BE2C (cell line): ENCODE measurements around the gene ATG12.

Experiments
- DNase-seq: peaks from one replicate; pipeline ENCODE4 v3.0.0-alpha.2; 2020
- H3K27me3 ChIP-seq: fragments of 250-450 bp; sonication (Bioruptor Pico); 2 replicates; pipeline ENCODE4 v1.5.1; 2020; ENCODE audit warnings: mild to moderate bottlenecking
- H3K36me3 ChIP-seq: fragments of 250-450 bp; sonication (Bioruptor Pico); 2 replicates; pipeline ENCODE4 v1.5.1; 2020; ENCODE audit warnings: mild to moderate bottlenecking
- H3K4me1 ChIP-seq: fragments of 250-450 bp; sonication (Bioruptor Pico); 2 replicates; pipeline ENCODE4 v1.5.1; 2020
- H3K4me3 ChIP-seq: 2 replicates; pipeline ENCODE4 v1.5.1; 2011; ENCODE audit warnings: low read depth, low read length
- H3K9me3 ChIP-seq: fragments of 250-450 bp; sonication (Bioruptor Pico); 2 replicates; pipeline ENCODE4 v1.5.1; 2020
- TF ChIP-seq, protein P1 (sequence below): IDR thresholded peaks from 2 replicates; pipeline ENCODE4 v1.5.1; 2012; ENCODE audit warnings: mild to moderate bottlenecking, low read depth, low read length

The ATG12 gene

DNA sequence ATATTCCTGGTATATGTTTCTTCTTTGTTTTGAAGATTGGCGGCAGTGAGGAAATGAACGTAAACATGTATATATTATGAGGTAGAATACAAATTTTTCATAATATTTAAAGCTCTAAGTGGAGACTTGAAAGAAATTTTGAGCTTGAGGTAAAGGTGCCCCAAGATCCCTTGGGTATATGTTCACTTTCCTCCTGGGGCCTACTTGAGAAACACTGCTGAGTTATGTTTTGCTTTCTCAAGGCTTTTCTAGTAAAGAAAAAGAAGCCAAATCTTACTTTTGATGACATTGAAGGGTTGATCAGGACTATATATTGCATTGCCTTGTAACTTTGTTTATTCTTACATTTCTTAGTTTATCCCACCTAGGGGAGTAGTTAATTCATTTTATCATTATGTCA, 31.1 kb upstream of the ATG12 start:
- no peaks in the 10 kb centered on the region for H3K27me3 ChIP-seq
- no peak overlapping the region for H3K4me3 ChIP-seq
- no peaks in the 10 kb centered on the region for H3K9me3 ChIP-seq
- no peak for DNase-seq
- H3K4me1 ChIP-seq, result no peaks in the 10 kb centered on the region
- TF ChIP-seq, protein P1, sequence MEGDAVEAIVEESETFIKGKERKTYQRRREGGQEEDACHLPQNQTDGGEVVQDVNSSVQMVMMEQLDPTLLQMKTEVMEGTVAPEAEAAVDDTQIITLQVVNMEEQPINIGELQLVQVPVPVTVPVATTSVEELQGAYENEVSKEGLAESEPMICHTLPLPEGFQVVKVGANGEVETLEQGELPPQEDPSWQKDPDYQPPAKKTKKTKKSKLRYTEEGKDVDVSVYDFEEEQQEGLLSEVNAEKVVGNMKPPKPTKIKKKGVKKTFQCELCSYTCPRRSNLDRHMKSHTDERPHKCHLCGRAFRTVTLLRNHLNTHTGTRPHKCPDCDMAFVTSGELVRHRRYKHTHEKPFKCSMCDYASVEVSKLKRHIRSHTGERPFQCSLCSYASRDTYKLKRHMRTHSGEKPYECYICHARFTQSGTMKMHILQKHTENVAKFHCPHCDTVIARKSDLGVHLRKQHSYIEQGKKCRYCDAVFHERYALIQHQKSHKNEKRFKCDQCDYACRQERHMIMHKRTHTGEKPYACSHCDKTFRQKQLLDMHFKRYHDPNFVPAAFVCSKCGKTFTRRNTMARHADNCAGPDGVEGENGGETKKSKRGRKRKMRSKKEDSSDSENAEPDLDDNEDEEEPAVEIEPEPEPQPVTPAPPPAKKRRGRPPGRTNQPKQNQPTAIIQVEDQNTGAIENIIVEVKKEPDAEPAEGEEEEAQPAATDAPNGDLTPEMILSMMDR, result no peak
- H3K36me3 ChIP-seq, result no peaks in the 10 kb centered on the region

DNA sequence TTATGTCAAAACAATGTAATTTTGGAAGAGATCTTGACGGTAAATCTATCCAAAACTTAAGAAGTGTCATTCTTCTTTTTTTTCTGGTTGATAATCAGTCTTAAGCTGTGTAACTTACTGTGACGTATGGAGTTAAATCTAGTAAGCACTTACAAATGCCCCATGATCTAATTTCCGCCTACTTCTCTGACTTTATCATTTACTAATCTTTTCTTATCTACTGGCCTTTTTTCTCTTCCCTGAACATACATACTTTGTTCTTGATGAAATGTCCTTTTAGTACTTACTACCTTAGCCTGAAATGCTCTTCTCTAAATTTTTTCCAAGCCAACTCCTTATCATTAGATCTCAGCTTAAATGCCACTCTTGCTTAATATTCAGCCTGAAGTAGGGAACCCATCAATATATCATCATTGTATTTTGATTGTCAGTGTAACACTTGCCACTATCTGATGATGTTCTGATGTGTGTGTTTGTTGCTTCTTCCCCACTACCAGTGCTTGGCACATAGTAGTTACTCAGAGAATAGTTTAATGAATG, 28.0 kb upstream of the ATG12 start:
- Histone ChIP-seq H3K4me1 (no peaks in the 10 kb centered on the region), H3K27me3 (no peaks in the 10 kb centered on the region), H3K36me3 (no peaks in the 10 kb centered on the region), H3K4me3 (no peak overlapping the region), H3K9me3 (no peaks in the 10 kb centered on the region)
- TF ChIP-seq, protein P1, result no peak
- DNase-seq, result no peak

DNA sequence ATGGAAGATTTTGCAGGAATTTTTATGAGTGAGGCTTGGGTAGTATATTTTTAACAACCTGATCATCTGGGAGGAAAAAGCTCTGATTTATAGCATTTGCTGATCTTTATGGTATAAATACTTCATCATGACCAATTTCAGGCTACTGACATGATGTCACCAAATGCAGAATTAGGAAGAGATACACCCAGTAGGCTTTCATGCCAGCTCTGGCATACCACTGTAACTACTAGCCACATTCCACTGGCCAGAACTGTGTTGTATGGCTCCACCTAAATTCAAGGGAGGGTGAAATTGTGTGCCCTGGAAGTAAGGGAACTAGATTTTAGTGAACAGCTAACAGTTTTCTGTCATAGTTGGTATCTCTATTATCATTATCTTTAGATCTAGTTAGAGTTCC, 18.0 kb upstream of the ATG12 start:
- no peaks in the 10 kb centered on the region for H3K4me1 ChIP-seq

DNA sequence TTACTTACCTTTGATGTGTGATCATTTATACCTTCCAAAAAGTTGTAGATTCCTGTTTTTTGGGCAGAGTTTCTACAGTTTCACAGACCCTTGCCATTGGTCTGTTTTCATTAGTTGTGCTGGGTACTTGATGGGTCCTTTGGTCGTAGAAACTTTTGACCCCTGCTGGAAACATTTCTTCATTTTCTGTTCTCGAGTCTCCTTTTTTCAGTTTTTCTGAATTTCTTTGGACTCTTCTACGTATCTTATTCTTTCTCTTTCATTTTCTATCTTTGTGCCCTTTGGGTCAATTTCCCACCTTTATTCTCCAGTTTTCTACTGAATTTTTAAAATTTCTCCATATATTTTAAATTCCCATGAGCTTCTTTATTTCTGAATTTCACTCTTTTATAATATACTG, 17.0 kb upstream of the ATG12 start:
- no peak overlapping the region for H3K4me3 ChIP-seq
- H3K9me3 ChIP-seq, result no peaks in the 10 kb centered on the region
- no peaks in the 10 kb centered on the region for H3K4me1 ChIP-seq
- H3K27me3 ChIP-seq, result no peaks in the 10 kb centered on the region
- no peak for DNase-seq
- H3K36me3 ChIP-seq, result no peaks in the 10 kb centered on the region
- TF ChIP-seq, protein P1, result no peak

More for the DNA sequence above, 18.0 kb upstream of the ATG12 start:
- H3K9me3 ChIP-seq, result no peaks in the 10 kb centered on the region
- no peak overlapping the region for H3K4me3 ChIP-seq
- no peaks in the 10 kb centered on the region for H3K27me3 ChIP-seq
- no peaks in the 10 kb centered on the region for H3K36me3 ChIP-seq
- no peak for DNase-seq
- TF ChIP-seq, protein P1, result no peak

DNA sequence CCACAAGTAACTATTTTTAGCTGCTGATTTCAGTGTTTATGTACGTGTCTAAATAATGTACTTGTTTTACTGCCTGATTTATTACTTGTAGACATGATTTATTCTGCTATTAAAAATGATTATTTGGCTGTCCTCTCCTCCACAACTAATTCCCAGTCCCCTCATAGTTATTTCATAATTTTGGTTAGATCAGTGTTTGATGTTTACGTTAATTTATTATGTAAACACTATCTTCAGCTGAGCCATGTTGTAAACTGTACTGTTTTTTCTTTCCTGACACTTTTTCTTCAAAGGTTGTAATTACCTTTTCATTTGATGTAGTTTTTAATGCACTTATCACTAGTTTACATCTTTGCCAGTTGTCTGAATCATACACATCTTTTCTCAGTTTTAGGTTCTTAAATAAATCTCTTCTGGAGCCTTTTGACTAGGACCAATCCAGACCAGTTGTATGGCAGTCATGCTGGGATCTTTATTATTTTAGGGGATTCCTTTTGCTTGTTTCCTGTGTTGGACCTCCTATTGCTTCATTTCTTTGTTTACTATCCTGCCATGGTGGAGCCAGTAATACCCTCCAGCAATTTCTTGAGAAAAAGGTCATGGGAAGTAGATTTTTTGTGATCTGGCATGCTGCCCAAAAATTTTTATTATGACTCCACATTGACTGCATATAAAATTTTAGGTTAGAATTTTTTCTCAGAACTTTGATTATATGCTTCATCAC, 16.4 kb upstream of the ATG12 start:
- no peak for DNase-seq
- TF ChIP-seq, protein P1, result no peak
- Histone ChIP-seq H3K4me3 (no peak overlapping the region), H3K36me3 (no peaks in the 10 kb centered on the region), H3K4me1 (no peaks in the 10 kb centered on the region), H3K9me3 (no peaks in the 10 kb centered on the region), H3K27me3 (no peaks in the 10 kb centered on the region)

DNA sequence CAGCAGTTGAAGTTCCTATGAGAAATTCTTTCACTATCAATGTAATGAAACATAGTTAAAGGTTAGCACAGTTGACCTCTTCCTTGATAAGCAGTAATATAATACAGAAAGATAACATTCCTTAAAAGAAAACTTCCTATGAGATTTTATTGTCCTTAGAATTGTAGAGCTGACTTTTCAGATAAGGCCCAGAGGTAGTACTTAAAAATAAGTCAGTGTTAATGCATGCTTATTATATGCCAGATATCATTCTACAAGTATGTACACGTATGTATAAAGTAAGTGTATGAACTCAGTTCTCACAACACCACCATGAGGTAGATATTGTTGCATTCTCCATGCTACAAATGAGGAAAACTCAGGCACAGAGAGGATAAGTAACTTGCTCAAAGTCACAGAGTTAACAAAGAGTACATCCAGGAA, 15.7 kb upstream of the ATG12 start:
- Histone ChIP-seq H3K9me3 (no peaks in the 10 kb centered on the region), H3K4me3 (no peak overlapping the region), H3K4me1 (no peaks in the 10 kb centered on the region), H3K27me3 (no peaks in the 10 kb centered on the region), H3K36me3 (no peaks in the 10 kb centered on the region)
- DNase-seq, result no peak
- TF ChIP-seq, protein P1, result no peak
